PC-3 (cell line): Measurements from ENCODE around the gene SLC13A3.

Source experiments
- EZH2 ChIP-seq: fragments of 300-600 bp; sonication (generic); IDR thresholded peaks from one replicate; pipeline ENCODE4 v1.6.1; 2017; ENCODE audit warnings: antibody characterized with exemption, mild to moderate bottlenecking, low read length; ENCODE audit not compliant: unreplicated experiment
- TF ChIP-seq, protein P1 (sequence below): fragments of 300-600 bp; sonication (generic); conservative IDR thresholded peaks from 2 replicates; pipeline ENCODE4 v1.5.1; 2017; ENCODE audit warnings: antibody characterized with exemption, low read depth, mild to moderate bottlenecking, low read length

DNA sequence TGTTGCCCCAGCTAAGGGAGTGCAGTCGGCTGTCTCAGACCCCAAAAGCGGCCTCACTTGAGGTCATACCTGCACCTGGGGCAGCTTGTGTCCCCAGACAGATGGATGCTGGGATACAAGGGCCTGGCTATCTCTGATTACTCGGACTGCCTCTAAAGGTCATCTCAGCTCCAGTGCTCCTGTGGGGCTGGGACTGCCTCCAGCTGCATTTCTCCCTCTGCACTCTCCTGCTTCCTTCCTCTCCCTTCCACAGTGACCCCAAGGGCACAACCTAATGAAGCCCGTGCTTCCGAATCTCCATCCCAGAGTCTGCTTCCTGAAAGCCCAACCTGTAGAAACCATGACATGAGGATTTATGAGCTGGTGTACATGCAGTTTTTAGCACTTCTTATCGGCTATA lies 78.0 kb downstream of the SLC13A3 start:
- TF ChIP-seq, protein P1, sequence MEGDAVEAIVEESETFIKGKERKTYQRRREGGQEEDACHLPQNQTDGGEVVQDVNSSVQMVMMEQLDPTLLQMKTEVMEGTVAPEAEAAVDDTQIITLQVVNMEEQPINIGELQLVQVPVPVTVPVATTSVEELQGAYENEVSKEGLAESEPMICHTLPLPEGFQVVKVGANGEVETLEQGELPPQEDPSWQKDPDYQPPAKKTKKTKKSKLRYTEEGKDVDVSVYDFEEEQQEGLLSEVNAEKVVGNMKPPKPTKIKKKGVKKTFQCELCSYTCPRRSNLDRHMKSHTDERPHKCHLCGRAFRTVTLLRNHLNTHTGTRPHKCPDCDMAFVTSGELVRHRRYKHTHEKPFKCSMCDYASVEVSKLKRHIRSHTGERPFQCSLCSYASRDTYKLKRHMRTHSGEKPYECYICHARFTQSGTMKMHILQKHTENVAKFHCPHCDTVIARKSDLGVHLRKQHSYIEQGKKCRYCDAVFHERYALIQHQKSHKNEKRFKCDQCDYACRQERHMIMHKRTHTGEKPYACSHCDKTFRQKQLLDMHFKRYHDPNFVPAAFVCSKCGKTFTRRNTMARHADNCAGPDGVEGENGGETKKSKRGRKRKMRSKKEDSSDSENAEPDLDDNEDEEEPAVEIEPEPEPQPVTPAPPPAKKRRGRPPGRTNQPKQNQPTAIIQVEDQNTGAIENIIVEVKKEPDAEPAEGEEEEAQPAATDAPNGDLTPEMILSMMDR, result no peak
- TF ChIP-seq EZH2, result no peak
